ENCODE results near the gene CBX4.

CBX4 gene

GRCh38 chr17:79792341-79792871, 46.8 kb downstream of the CBX4 start:
- Mint-ChIP-seq H3K4me3 (no peak overlapping the region), H3K36me3 (ENCODE audit: insufficient read depth) (peaks cover 13% of the 10 kb centered on the region), H3K4me1 (peaks cover 18% of the 10 kb centered on the region), H3K27ac (ENCODE audit: low read depth) (no peak overlapping the region), H3K9me3 (no peaks in the 10 kb centered on the region), H3K27me3 (peaks cover 30% of the 10 kb centered on the region)
- no peak for DNase-seq (ENCODE audit: low spot score in 2 of 2)
- ATAC-seq (replicated peaks; ENCODE audit: extremely low read depth, poor library complexity, severe bottlenecking), result no peak

- ATAC-seq (replicated peaks; ENCODE audit: extremely low read depth, poor library complexity, severe bottlenecking), result no peak
- Mint-ChIP-seq H3K36me3 (ENCODE audit: insufficient read depth) (peaks cover 8% of the 10 kb centered on the region), H3K27me3 (peaks cover 36% of the 10 kb centered on the region), H3K27ac (ENCODE audit: low read depth) (no peak overlapping the region), H3K9me3 (no peaks in the 10 kb centered on the region), H3K4me1 (peaks cover 14% of the 10 kb centered on the region), H3K4me3 (no peak overlapping the region)
- no peak for DNase-seq (ENCODE audit: low spot score in 2 of 2)
These were observed 47.5 kb downstream of the CBX4 start for GRCh38 chr17:79791735-79792161.

- no peak overlapping the region for H3K4me3 Mint-ChIP-seq
These were observed 48.2 kb downstream of the CBX4 start for GRCh38 chr17:79790805-79791734.

GRCh38 chr17:79789943-79790804, 49.1 kb downstream of the CBX4 start:
- Mint-ChIP-seq H3K36me3 (ENCODE audit: insufficient read depth) (peaks cover 6% of the 10 kb centered on the region), H3K4me3 (no peak overlapping the region), H3K4me1 (peaks cover 5% of the 10 kb centered on the region), H3K9me3 (no peaks in the 10 kb centered on the region), H3K27ac (ENCODE audit: low read depth) (no peak overlapping the region), H3K27me3 (peaks cover 52% of the 10 kb centered on the region)
- no peak for ATAC-seq (replicated peaks; ENCODE audit: extremely low read depth, poor library complexity, severe bottlenecking)
- no peak for DNase-seq (ENCODE audit: low spot score in 2 of 2)

More at GRCh38 chr17:79790805-79791734, 48.2 kb downstream of the CBX4 start:
- H3K27me3 Mint-ChIP-seq, result peaks cover 43% of the 10 kb centered on the region
- H3K36me3 Mint-ChIP-seq (ENCODE audit: insufficient read depth), result peaks cover 6% of the 10 kb centered on the region
- H3K9me3 Mint-ChIP-seq, result no peaks in the 10 kb centered on the region
- peaks cover 9% of the 10 kb centered on the region for H3K4me1 Mint-ChIP-seq
- no peak for DNase-seq (ENCODE audit: low spot score in 2 of 2)
- ATAC-seq (replicated peaks; ENCODE audit: extremely low read depth, poor library complexity, severe bottlenecking), result peak; percentile 14
- H3K27ac Mint-ChIP-seq (ENCODE audit: low read depth), result no peak overlapping the region

- H3K36me3 Mint-ChIP-seq (ENCODE audit: insufficient read depth), result peaks cover 6% of the 10 kb centered on the region
- H3K27ac Mint-ChIP-seq (ENCODE audit: low read depth), result no peak overlapping the region
- DNase-seq (ENCODE audit: low spot score in 2 of 2), result no peak
- no peaks in the 10 kb centered on the region for H3K9me3 Mint-ChIP-seq
- H3K4me1 Mint-ChIP-seq, result peaks cover 5% of the 10 kb centered on the region
- no peak for ATAC-seq (replicated peaks; ENCODE audit: extremely low read depth, poor library complexity, severe bottlenecking)
- H3K4me3 Mint-ChIP-seq, result peak overlapping the region; percentile 27
- H3K27me3 Mint-ChIP-seq, result peaks cover 56% of the 10 kb centered on the region
These were observed 50.0 kb downstream of the CBX4 start for GRCh38 chr17:79788989-79789942.

GRCh38 chr17:79788455-79788854, 50.8 kb downstream of the CBX4 start:
- DNase-seq (ENCODE audit: low spot score in 2 of 2) (no peak), ATAC-seq (replicated peaks; ENCODE audit: extremely low read depth, poor library complexity, severe bottlenecking) (no peak)

DNA sequence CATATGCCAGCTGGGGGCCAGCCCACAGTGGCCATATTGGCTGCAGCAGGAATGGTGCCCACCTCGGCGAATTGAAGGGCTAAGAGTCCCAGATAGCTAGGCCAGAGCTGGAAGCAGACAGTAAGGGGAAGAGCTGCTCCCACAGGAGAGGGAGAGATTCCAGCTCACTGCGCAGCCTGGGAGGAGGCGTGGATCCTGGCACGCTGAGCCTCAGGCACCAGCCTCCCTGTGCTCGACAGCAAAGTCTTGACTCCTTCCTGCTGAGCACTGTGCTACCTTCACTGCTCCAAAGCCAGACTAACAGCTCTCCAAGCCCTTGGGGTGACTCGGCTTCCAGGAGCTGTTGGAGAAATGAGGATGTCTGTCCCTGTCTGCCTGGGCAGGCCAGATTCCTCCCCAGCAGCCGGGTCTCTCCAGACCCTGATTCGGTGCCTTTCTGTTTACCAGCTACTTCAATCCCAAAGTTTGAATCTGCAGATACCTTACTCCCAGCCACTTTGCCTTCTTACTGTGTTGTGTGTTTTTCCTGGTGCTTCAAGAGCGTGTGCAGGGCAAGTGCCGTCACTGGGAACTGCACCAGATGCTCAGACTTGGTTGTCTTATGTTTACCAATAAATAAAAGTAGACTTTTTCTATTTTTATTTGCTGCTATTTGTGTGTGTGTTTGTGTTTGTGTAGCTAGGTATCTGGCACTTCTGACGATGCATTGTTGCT, 52.2 kb downstream of the CBX4 start:
- Mint-ChIP-seq H3K36me3 (ENCODE audit: insufficient read depth) (peaks cover 6% of the 10 kb centered on the region), H3K9me3 (no peaks in the 10 kb centered on the region), H3K4me1 (peaks cover 5% of the 10 kb centered on the region), H3K4me3 (no peak overlapping the region), H3K27ac (ENCODE audit: low read depth) (no peak overlapping the region), H3K27me3 (peaks cover 72% of the 10 kb centered on the region)
- ATAC-seq (replicated peaks; ENCODE audit: extremely low read depth, poor library complexity, severe bottlenecking) (no peak), DNase-seq (ENCODE audit: low spot score in 2 of 2) (no peak)

More at GRCh38 chr17:79788455-79788854, 50.8 kb downstream of the CBX4 start:
- Mint-ChIP-seq H3K9me3 (no peaks in the 10 kb centered on the region), H3K27me3 (peaks cover 59% of the 10 kb centered on the region), H3K4me3 (no peak overlapping the region), H3K36me3 (ENCODE audit: insufficient read depth) (peaks cover 6% of the 10 kb centered on the region), H3K27ac (ENCODE audit: low read depth) (no peak overlapping the region), H3K4me1 (peaks cover 5% of the 10 kb centered on the region)

DNA sequence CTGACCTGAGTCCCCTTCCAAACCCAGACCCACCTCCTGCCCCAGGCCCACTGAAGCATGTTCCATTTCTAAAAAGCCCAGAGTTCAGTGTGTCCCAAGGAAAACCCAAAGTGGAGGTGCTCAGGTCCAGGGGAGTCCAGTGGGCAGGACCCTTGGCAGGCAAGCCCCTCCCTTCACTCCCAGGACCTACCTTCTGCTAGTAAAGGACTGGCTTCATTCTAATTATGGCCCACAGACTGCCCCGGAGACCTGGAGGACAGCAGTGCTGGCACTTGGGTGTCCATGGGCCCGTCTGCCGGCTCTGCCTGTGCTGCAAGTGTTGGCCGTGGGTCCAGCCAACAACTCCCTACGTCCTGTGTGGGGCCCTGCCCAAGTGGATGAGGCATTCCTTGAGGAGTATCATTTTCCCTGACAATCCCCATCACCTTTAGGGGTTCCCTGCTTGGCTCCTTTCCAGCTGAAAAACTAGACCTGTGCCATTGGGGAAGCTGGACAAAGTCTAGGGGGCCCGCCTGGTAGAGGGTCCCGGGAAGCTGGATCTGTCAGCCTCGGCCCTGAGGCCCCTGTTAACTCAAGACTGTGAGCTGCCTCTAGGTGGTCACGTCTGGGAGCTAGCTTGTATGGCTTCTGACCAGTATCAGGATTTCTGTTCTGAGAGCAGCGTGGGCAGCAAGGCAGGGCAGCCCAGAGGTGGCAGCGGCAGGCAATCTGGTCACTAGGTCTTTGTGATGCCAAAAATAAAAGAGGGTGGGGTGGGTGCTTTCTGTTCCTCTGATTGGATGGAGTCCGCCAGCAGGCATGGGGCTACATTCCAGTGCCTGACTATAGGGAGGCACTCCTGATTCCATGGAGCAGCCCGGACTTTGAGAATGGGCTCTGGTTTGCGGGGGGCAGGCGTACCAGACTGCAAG, 53.1 kb downstream of the CBX4 start:
- Mint-ChIP-seq H3K27ac (ENCODE audit: low read depth) (no peak overlapping the region), H3K4me3 (no peak overlapping the region), H3K9me3 (no peaks in the 10 kb centered on the region), H3K36me3 (ENCODE audit: insufficient read depth) (peaks cover 6% of the 10 kb centered on the region), H3K4me1 (peaks cover 5% of the 10 kb centered on the region), H3K27me3 (peaks cover 82% of the 10 kb centered on the region)
- ATAC-seq (replicated peaks; ENCODE audit: extremely low read depth, poor library complexity, severe bottlenecking), result no peak
- no peak for DNase-seq (ENCODE audit: low spot score in 2 of 2)

GRCh38 chr17:79785017-79785899, 54.0 kb downstream of the CBX4 start:
- no peak overlapping the region for H3K4me3 Mint-ChIP-seq
- DNase-seq (ENCODE audit: low spot score in 2 of 2) (no peak), ATAC-seq (replicated peaks; ENCODE audit: extremely low read depth, poor library complexity, severe bottlenecking) (no peak)
- H3K9me3 Mint-ChIP-seq, result no peaks in the 10 kb centered on the region
- H3K4me1 Mint-ChIP-seq, result no peaks in the 10 kb centered on the region
- peaks cover 82% of the 10 kb centered on the region for H3K27me3 Mint-ChIP-seq
- H3K27ac Mint-ChIP-seq (ENCODE audit: low read depth), result no peak overlapping the region
- H3K36me3 Mint-ChIP-seq (ENCODE audit: insufficient read depth), result peaks cover 2% of the 10 kb centered on the region
